GM18511 (cell line): Measurements from ENCODE around the gene POLA2.
"Not testable (repeated sequence)": the region's sequence is repeated elsewhere in the genome, so short reads cannot be mapped to it uniquely, and the experiment has no call there.

Experiments used
- ATAC-seq: cut with Tn5 transposase; IDR thresholded peaks from one replicate; pipeline ENCODE4 v1.9.1; 2021; ENCODE audit warnings: mild to moderate bottlenecking, moderate library complexity; ENCODE audit not compliant: unreplicated experiment

The POLA2 gene

GRCh38 chr11:65327021-65327420 lies 65.3 kb downstream of the POLA2 start:
- no peak for ATAC-seq

GRCh38 chr11:65329478-65329877 lies 67.7 kb downstream of the POLA2 start:
- ATAC-seq, result no peak

- no peak for ATAC-seq
These were observed 68.2 kb downstream of the POLA2 start for GRCh38 chr11:65329944-65330403.

- ATAC-seq, result no peak
These were observed 68.8 kb downstream of the POLA2 start for GRCh38 chr11:65330544-65330943.

- not testable (repeated sequence) for ATAC-seq
These were observed 70.8 kb downstream of the POLA2 start for GRCh38 chr11:65332591-65332990.

- ATAC-seq, result no peak
These were observed 73.0 kb downstream of the POLA2 start for GRCh38 chr11:65334696-65335295.

GRCh38 chr11:65338676-65339075 lies 76.9 kb downstream of the POLA2 start:
- no peak for ATAC-seq

GRCh38 chr11:65340226-65340625 lies 78.5 kb downstream of the POLA2 start:
- ATAC-seq, result no peak

GRCh38 chr11:65341856-65342255 lies 80.1 kb downstream of the POLA2 start:
- no peak for ATAC-seq
